RPMI7951 (cell line): ENCODE data around the gene MNT. TPM values are rescaled to one million over a fixed set of nuclear protein-coding genes. Genes with fewer than 3 reads are reported as not detected.
A peak's percentile ranks its signal among the peaks of the same experiment; 100 is the strongest.

Experiments
- DNase-seq: peaks from one replicate; pipeline ENCODE4 v3.0.0-alpha.2; 2012; ENCODE audit warnings: low read depth
- total RNA-seq: library from RNA; depleted of rRNA; stranded (reverse); fragments of >200 nt; shearing (Covaris generic); gene quantifications from 2 replicates; pipeline ENCODE4 v1.2.3, GENCODE V29; 2014

The MNT gene
- total RNA-seq, 1 experiment from 2014 or later, result 2.4 TPM

- no peak for DNase-seq
Observed at GRCh38 chr17:2395258-2396181, 5.3 kb downstream of the MNT start.

GRCh38 chr17:2394775-2395201 lies 6.1 kb downstream of the MNT start:
- DNase-seq, result no peak

- no peak for DNase-seq
Observed at GRCh38 chr17:2393954-2394749, 6.7 kb downstream of the MNT start.

- DNase-seq, result peak; percentile 82
Observed at GRCh38 chr17:2393174-2393953, 7.5 kb downstream of the MNT start.

- peak; percentile 91 for DNase-seq
Observed at GRCh38 chr17:2392252-2393173, 8.3 kb downstream of the MNT start.

- no peak for DNase-seq
Observed at GRCh38 chr17:2391597-2392251, 9.1 kb downstream of the MNT start.

GRCh38 chr17:2390199-2390836 lies 10.5 kb downstream of the MNT start:
- no peak for DNase-seq

- DNase-seq, result no peak
Observed at GRCh38 chr17:2388683-2389055, 12.2 kb downstream of the MNT start.

- DNase-seq, result no peak
Observed at GRCh38 chr17:2388020-2388682, 12.7 kb downstream of the MNT start.

- DNase-seq, result no peak
Observed at GRCh38 chr17:2387086-2388019, 13.5 kb downstream of the MNT start.

- DNase-seq, result no peak
Observed at GRCh38 chr17:2386400-2387085, 14.3 kb downstream of the MNT start.

- no peak for DNase-seq
Observed at GRCh38 chr17:2385240-2386210, 15.3 kb downstream of the MNT start.

GRCh38 chr17:2384439-2385127 lies 16.3 kb downstream of the MNT start:
- no peak for DNase-seq

GRCh38 chr17:2383628-2384167 lies 17.2 kb downstream of the MNT start:
- no peak for DNase-seq

- no peak for DNase-seq
Observed at GRCh38 chr17:2380950-2381649, 19.8 kb downstream of the MNT start.
